ENCODE data around the gene BMERB1.

The BMERB1 gene

GRCh38 chr16:15506441-15506840 lies 72.1 kb downstream of the BMERB1 start:
- no peak for TF ChIP-seq CTCF (IDR thresholded peaks at IDR 0.05; ENCODE audit: low read length, missing control alignments)
- DNase-seq (ENCODE audit: low read depth) = no peak

DNA sequence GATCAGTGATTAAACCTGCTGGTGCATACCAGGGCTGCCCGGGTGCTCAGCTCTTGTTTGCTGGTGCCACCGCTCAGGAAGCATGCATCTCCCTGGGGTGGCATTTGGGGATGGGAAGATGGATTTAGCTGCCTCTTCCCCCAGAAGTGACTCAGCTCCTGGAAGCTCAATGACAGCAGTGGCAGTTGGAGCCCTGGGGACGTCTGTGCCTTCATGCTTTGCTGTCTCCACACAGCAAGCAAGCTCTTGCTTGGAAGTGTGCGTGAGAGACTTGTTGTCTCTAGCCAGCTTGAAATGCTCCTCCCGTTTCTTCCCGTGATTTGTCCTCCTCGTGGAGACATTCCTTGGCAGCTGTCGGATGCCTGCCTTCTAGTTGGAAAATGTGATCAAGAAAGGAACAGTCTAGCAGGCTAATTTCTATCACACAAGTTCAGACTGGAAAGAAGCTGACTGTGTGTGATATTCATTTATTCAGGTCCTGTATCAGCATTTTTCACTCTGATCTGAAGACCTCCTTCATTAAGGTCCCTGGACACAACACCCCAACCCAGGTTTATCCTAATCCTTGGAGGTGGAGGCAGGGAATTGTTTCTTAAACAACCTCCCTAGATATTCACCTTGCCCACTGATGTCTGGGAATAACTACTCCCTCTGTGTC lies 73.0 kb downstream of the BMERB1 start:
- DNase-seq (ENCODE audit: low read depth) = peak; percentile 66
- no peak overlapping the region for H3K4me3 ChIP-seq (replicated peaks; ENCODE audit: low read depth, low read length)

More at GRCh38 chr16:15506441-15506840, 72.1 kb downstream of the BMERB1 start:
- no peak overlapping the region for H3K4me3 ChIP-seq (replicated peaks; ENCODE audit: low read depth, low read length)

DNA sequence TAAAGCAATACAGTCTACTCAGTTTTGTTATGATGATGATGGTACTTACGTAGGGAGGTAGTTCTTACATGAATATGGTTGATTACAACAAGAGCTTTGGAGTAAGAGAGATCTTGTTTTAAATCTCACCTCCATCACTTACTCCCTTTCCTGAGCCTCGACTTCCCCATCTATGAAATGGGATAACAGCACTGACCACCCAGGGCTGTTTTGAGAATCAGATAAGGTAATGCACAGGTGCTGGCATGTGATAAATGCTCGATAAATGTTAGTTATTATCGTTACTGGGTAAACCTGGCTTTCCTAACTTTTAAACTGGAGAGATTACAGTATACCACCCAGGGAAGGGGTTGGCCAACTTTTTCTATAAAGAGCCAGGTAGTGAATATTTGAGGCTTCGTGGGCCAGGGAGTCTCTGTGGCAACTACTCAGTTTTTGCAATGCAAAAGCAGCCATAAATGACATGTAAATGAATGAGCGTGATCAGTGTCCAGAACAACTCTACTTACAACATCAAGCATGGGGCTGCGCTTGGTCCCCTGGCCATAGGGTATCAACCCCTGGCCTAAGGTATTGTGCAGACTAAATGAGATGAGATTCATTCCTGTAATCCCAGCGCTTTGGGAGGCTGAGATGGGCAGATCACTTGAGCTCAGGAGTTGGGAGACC lies 73.7 kb downstream of the BMERB1 start:
- no peak for TF ChIP-seq CTCF (IDR thresholded peaks at IDR 0.05; ENCODE audit: low read length, missing control alignments)
- H3K4me3 ChIP-seq (replicated peaks; ENCODE audit: low read depth, low read length) = no peak overlapping the region

More for the DNA sequence above, 73.0 kb downstream of the BMERB1 start:
- no peak for TF ChIP-seq CTCF (IDR thresholded peaks at IDR 0.05; ENCODE audit: low read length, missing control alignments)

DNA sequence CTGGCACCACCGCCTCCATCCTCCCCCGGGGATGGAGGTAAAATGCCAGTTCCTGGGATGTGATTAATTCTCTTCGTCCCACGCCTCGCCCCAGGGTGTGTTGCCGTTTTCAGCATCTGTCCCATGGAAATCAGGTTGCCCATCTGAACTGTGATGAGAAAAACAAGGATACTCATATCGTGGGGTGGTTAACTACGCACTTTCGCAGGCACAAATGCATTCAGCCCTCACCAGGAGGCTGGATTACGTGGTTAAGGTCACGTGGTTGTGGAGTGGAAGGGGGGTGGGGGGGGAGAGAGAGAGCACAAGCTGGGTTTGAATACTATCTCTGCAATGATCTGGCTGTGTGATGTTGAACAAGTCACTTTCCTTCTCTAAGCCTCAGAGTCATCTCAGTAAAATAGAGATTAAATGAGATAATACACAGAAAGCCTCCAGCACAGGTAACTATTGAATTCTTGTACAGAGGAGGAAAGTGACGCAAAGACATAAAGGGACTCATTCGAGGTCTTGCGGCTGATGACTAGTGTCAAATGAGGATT lies 74.7 kb downstream of the BMERB1 start:
- DNase-seq (ENCODE audit: low read depth) = no peak
- TF ChIP-seq CTCF (IDR thresholded peaks at IDR 0.05; ENCODE audit: low read length, missing control alignments) = no peak
- no peak overlapping the region for H3K4me3 ChIP-seq (replicated peaks; ENCODE audit: low read depth, low read length)

More for the DNA sequence above, 73.7 kb downstream of the BMERB1 start:
- no peak for DNase-seq (ENCODE audit: low read depth)

- no peak overlapping the region for H3K4me3 ChIP-seq (replicated peaks; ENCODE audit: low read depth, low read length)
- DNase-seq (ENCODE audit: low read depth) = peak; percentile 22
- no peak for TF ChIP-seq CTCF (IDR thresholded peaks at IDR 0.05; ENCODE audit: low read length, missing control alignments)
Measured at GRCh38 chr16:15509593-15510535, 75.5 kb downstream of the BMERB1 start.

- H3K4me3 ChIP-seq (replicated peaks; ENCODE audit: low read depth, low read length) = no peak overlapping the region
- no peak for TF ChIP-seq CTCF (IDR thresholded peaks at IDR 0.05; ENCODE audit: low read length, missing control alignments)
- no peak for DNase-seq (ENCODE audit: low read depth)
Measured at GRCh38 chr16:15510992-15511391, 76.6 kb downstream of the BMERB1 start.
